HG02938 (cell line): ENCODE measurements around the gene RGPD6.
"Not testable (repeated sequence)": the region's sequence is repeated elsewhere in the genome, so short reads cannot be mapped to it uniquely, and the experiment has no call there.

Experiments
- ATAC-seq: cut with Tn5 transposase; IDR thresholded peaks from one replicate; pipeline ENCODE4 v1.9.1; 2021; ENCODE audit warnings: mild to moderate bottlenecking, moderate library complexity; ENCODE audit not compliant: unreplicated experiment

RGPD6 gene

GRCh38 chr2:110576763-110577416 is at the start of gene RGPD6:
Gene RGPD6, minus strand, starts transcription at chr2:110577222. Its CDS starts 198 bp downstream, at chr2:110577024.
- peak; percentile 95 for ATAC-seq

- ATAC-seq = not testable (repeated sequence)
Measured at GRCh38 chr2:110619326-110619939, 42.4 kb upstream of the RGPD6 start.

- ATAC-seq = not testable (repeated sequence)
Measured at GRCh38 chr2:110613927-110614326, 36.9 kb upstream of the RGPD6 start.

GRCh38 chr2:110610613-110611250 is 33.7 kb upstream of the RGPD6 start:
- not testable (repeated sequence) for ATAC-seq

GRCh38 chr2:110609843-110610612 is 33.0 kb upstream of the RGPD6 start:
- not testable (repeated sequence) for ATAC-seq

GRCh38 chr2:110608788-110609502 is 31.9 kb upstream of the RGPD6 start:
- ATAC-seq = not testable (repeated sequence)

- ATAC-seq = not testable (repeated sequence)
Measured at GRCh38 chr2:110605057-110605456, 28.0 kb upstream of the RGPD6 start.

GRCh38 chr2:110603917-110604591 is 27.0 kb upstream of the RGPD6 start:
- not testable (repeated sequence) for ATAC-seq

GRCh38 chr2:110602139-110602538 is 25.1 kb upstream of the RGPD6 start:
- ATAC-seq = not testable (repeated sequence)

GRCh38 chr2:110591973-110592372 is 15.0 kb upstream of the RGPD6 start:
- not testable (repeated sequence) for ATAC-seq

- ATAC-seq = not testable (repeated sequence)
Measured at GRCh38 chr2:110589677-110590330, 12.8 kb upstream of the RGPD6 start.

GRCh38 chr2:110588520-110588919 is 11.5 kb upstream of the RGPD6 start:
- ATAC-seq = not testable (repeated sequence)

GRCh38 chr2:110579216-110579965 is 2.4 kb upstream of the RGPD6 start:
- not testable (repeated sequence) for ATAC-seq

GRCh38 chr2:110578429-110578828 is 1.4 kb upstream of the RGPD6 start:
- peak; percentile 55 for ATAC-seq

GRCh38 chr2:110499755-110500377 is 77.2 kb downstream of the RGPD6 start:
- peak; percentile 91 for ATAC-seq

- not testable (repeated sequence) for ATAC-seq
Measured at GRCh38 chr2:110496027-110496426, 81.0 kb downstream of the RGPD6 start.

GRCh38 chr2:110494488-110494887 is 82.5 kb downstream of the RGPD6 start:
- not testable (repeated sequence) for ATAC-seq

- ATAC-seq = not testable (repeated sequence)
Measured at GRCh38 chr2:110488991-110489390, 88.0 kb downstream of the RGPD6 start.
